ENCODE data around the gene HECW1.

The HECW1 gene

DNA sequence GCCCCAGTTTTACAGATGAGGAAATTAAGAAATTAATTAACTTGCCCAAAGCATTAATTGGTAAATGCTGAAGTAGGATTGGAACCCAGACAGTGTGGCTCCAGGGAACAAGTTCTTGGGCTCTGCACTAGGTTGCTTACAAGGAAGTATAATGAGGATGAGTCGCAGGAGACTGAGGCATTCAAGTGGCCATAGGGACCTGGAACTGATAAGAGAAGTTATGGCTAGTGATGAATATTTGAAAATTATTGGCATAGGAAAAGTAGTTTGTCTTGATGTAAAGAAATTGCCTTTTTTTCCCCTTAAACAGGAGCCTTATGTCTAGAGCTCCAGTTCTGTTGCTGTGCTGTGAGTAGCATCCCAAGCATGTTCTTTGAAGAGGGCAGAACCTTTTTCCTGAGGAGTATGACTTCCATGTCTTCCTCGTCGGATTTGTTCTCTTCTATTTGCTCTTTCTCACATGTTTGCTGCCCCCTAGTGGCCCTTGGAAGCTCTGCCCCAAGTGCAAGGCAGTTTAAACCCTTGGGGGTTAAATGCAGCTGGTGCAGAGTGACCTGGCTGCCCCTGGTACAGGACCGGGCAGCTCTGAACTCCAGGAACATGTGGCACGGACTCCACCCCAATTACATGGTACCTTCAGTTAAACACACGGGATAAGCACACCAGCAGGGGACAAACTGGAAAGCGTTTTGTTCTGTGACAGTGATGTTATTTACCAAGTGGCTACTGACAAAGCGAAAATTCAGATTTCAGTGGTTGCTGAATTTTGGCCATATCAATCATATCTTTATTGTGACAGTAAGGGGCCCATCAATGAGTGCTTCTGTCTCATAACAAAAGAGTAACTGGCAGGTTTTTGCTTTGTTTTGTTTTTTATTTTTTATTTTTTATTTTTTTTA, 148.8 kb downstream of the HECW1 start:
- DNase-seq (ENCODE audit: low read depth, low spot score), result peak; percentile 57

DNA sequence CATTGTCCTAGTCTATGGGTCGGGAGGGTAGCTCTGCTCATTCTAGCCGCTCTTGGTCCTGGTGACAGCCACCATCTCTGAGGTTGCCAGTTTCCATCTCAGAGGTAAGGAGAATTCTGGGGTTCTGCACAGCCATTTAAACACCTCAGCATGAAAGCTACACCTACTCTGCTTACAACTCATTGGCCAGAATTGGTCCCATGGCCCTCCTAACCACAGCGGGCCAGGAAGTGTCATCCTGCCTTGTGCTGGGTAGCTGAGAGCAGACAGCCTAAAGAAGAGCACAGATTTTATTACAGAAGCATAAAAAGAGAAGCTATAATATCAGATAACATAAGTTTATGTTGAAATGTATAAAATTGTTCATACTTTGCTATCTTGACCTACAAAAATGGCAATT, 152.7 kb downstream of the HECW1 start:
- no peak for DNase-seq (ENCODE audit: low read depth, low spot score)

- DNase-seq (ENCODE audit: low read depth, low spot score), result no peak
Observed at GRCh38 chr7:43273939-43274719, 161.7 kb downstream of the HECW1 start.

DNA sequence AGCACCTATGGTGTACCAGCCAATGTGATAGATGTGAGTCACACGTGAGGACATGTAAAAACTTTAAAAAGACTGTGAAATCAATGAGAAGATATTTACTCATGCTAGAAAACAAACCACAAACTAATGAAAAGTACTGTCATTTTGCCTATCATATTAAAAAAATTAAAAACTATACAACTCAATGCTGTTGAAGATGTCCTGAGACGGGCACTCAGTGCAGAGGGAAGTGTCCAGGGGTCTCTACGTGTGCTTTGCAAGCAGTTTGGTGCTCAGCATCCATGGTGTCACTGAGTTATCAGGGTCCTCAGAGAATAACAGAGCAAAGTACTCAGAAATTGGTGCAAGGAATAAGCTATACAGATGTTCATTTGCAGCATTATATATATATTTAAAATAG, 162.3 kb downstream of the HECW1 start:
- DNase-seq (ENCODE audit: low read depth, low spot score), result no peak

GRCh38 chr7:43276547-43276946, 164.1 kb downstream of the HECW1 start:
- no peak for DNase-seq (ENCODE audit: low read depth, low spot score)

DNA sequence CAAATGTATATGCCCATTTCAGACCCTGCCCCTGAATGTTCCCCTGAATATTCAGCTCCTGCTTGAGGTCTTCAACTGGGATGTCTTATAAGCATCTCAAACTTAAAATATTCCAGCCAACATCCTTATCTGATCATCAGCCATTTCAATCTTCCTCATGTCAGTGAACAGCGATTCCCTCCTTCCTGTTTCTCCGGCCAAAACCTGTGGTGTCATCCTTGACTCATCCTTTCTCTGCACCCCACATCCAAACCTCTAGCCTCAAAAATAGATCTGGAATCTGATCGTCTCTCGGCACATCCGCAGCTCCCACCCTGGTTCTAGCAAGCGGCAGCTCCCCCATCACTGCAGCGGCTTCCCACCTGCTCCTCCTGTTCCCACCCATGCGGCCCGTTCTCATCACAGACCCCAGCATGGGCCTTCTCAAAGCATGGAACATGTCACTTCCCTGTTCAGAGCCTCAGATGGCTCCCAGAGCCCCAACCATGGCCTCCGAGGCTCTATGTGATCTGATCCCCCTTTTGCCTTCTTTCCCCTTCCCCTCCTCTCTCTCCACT, 165.7 kb downstream of the HECW1 start:
- DNase-seq (ENCODE audit: low read depth, low spot score), result no peak

GRCh38 chr7:43281268-43281667, 168.8 kb downstream of the HECW1 start:
- no peak for DNase-seq (ENCODE audit: low read depth, low spot score)

DNA sequence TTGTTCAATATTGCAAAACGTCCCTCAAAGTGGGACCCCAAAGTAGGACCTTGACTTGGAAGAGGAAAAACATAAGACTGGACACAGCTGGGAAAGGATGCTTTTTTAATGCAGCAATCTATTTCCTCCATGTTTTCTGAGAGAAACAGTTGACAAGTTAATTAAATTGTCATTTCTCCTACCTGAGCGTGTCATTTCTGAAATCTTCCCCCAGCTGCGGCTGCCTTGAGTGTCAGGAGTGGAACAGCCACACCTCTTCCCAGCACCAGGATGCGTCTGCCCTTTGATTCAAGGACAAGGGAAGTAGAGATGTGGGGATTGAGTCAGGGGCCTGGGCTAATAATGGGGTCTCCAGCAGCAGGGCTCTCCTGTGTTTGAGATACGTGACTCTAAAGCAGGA, 171.3 kb downstream of the HECW1 start:
- no peak for DNase-seq (ENCODE audit: low read depth, low spot score)

GRCh38 chr7:43289826-43290225, 177.4 kb downstream of the HECW1 start:
- no peak for DNase-seq (ENCODE audit: low read depth, low spot score)

- no peak for DNase-seq (ENCODE audit: low read depth, low spot score)
Observed at GRCh38 chr7:43290978-43291377, 178.5 kb downstream of the HECW1 start.

- no peak for DNase-seq (ENCODE audit: low read depth, low spot score)
Observed at GRCh38 chr7:43291789-43292188, 179.3 kb downstream of the HECW1 start.

GRCh38 chr7:43292384-43292783, 179.9 kb downstream of the HECW1 start:
- no peak for DNase-seq (ENCODE audit: low read depth, low spot score)

DNA sequence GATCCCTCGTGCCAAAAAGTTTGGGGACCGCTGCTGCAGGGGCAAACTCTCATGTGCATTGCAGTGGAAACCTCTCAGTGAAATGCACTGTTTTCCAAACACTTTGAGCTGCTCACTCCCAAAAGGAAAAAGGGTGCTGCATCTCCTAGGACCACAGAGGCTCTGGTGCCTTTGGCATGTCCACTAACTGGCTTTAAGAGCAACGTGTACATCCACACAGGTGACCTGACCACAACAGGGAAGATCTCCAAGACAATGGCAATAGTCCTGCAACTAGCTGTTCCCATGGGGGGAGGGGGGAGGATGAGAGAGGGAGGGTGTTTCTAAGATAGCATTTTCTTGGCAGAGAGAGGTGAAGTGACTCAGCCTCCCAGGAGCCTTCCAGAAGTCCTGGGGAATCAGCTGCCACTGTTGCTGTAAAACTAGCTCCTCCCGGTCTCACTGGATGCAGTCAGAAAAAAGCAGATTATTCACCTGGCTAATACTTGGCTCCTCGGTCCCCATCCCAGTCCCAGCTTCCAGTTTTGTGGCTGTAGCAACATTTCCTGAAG, 181.7 kb downstream of the HECW1 start:
- peak; percentile 50 for DNase-seq (ENCODE audit: low read depth, low spot score)

- no peak for DNase-seq (ENCODE audit: low read depth, low spot score)
Observed at GRCh38 chr7:43295429-43295828, 183.0 kb downstream of the HECW1 start.

DNA sequence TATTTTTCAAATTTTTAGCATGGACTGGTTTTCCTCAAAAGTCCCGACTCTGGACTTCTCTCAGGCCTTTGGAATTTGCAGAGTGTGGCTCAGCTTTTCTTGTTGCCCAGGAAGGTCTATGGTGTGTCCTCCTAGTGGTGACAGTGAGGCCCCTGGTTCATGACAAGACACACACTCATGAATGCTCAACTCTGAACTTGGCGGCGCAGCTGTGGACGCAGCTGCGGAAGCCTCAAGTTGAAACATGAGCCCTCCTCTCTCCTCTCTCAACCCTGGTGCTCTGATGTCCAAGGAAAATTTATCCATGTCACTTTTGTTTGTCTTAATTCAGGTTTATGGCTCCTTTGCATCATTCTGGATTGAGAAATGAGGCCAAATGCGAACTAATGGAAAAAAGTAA, 183.9 kb downstream of the HECW1 start:
- no peak for DNase-seq (ENCODE audit: low read depth, low spot score)

- DNase-seq (ENCODE audit: low read depth, low spot score), result no peak
Observed at GRCh38 chr7:43298617-43299016, 186.2 kb downstream of the HECW1 start.

DNA sequence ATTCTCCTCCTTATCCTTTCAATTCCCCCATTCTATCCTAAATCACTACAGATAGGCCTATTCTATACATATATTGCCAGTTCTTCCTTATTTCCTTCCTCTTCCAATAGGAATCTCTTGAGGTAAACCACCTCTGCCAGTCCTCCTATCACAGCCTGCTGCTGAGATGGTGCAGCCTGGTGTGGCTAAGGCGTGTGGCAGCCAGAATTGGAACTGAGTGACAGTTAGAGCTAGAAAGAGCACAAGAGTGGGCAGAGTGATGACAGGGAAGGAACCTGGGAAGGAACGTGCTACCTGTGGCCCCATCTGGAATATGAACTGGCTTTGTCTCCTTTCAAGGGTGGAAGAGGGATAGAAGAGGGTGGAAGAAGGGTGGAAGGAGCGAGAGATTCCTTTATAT, 187.7 kb downstream of the HECW1 start:
- no peak for DNase-seq (ENCODE audit: low read depth, low spot score)

DNA sequence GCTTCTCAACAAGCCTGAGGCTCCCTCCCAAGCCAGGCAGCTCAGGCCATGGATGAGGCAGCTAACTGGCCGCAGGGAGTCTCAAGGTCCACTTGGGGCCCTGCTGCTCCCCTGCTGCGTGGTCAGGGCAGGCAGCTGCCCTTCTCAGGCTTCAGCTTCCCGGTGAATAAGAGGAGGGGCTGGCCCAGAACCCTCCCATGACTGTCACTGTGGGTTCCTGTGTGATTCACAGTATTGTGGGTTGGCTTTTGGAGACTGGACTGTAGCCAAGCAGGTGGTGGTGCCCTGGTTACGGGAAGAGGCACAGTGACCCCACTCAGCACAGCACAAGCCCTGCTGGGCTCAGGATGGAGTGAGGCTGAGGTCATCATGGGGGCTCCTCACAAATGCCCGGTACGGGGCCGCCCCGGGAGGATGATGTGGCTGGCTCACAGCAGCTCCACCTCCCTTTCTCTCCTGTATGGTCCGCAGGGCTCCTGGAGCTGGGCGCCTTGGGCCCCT, 189.8 kb downstream of the HECW1 start:
- peak; percentile 100 for DNase-seq (ENCODE audit: low read depth, low spot score)

- DNase-seq (ENCODE audit: low read depth, low spot score), result peak; percentile 15
Observed at GRCh38 chr7:43302773-43303460, 190.5 kb downstream of the HECW1 start.

DNA sequence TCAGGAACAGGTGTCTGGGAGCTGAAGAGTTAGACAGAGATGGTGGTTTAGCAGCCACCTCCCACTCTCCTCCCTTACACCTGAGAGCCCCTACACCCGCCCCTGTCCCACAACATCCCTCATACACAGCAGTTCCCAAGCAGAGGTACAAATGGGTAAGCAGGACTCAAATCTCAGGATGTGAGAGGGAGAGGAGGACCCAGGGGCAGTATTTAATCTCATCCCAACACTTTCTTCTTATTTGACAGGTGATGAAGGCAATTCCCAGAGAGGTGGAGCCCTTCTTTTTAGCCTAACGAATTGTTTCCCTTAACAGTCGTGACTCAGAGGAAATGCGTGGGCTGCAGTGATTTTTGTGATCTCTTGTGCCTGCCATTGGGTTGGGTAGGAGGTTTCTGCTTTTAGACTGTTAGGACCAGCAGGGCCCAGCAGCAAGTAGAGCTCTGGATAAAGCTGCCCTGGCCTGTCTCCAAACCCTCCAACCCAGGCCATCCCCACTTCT, 191.3 kb downstream of the HECW1 start:
- DNase-seq (ENCODE audit: low read depth, low spot score), result no peak

- DNase-seq (ENCODE audit: low read depth, low spot score), result no peak
Observed at GRCh38 chr7:43306404-43306803, 194.0 kb downstream of the HECW1 start.
